SU-DHL-6 (cell line): ENCODE results near the gene MYO7A.

Experiments used
- CTCF ChIP-seq: fragments of 200-600 bp; sonication (generic); IDR thresholded peaks from one replicate; pipeline ENCODE4 v1.5.1; 2017; ENCODE audit warnings: antibody characterized with exemption, mild to moderate bottlenecking, low read length, moderate library complexity; ENCODE audit not compliant: insufficient read depth, poor library complexity, severe bottlenecking
- EZH2phosphoT487 ChIP-seq: fragments of 200-600 bp; sonication (generic), shearing (Covaris generic); conservative IDR thresholded peaks from 2 replicates; pipeline ENCODE4 v1.6.1; 2018; ENCODE audit warnings: mild to moderate bottlenecking, antibody characterized with exemption, low read length, moderate library complexity, mixed read lengths

GRCh38 chr11:77108436-77108835 is 19.6 kb upstream of the MYO7A start:
- TF ChIP-seq CTCF (no peak), EZH2phosphoT487 (no peak)
